Stimulated activated CD4-positive, alpha-beta T cell treated with anti-CD3 and anti-CD28 coated beads, TNF-alpha, amount 100 ng/mL, for 4 hours (primary cell): Measurements from ENCODE around the gene SMG5.
"Not testable (repeated sequence)": the region's sequence is repeated elsewhere in the genome, so short reads cannot be mapped to it uniquely, and the experiment has no call there.

Experiments used
- DNase-seq, 3 experiments: peaks; one replicate each; pipeline ENCODE4 v3.0.0-alpha.2; 2020; ENCODE audit warnings: low read depth in 3 of 3

Gene SMG5

GRCh38 chr1:156282479-156283222, at the start of gene SMG5:
Gene SMG5, minus strand, starts transcription at chr1:156282825. Its CDS starts 145 bp downstream, at chr1:156282680.
- peak; percentile 88 to 93 (median 92) for DNase-seq

GRCh38 chr1:156323179-156323578, 40.6 kb upstream of the SMG5 start:
- DNase-seq, result not testable (repeated sequence)

GRCh38 chr1:156320560-156320959, 37.9 kb upstream of the SMG5 start:
- no peak for DNase-seq

- DNase-seq, result no peak
Measured at GRCh38 chr1:156319664-156320063, 37.0 kb upstream of the SMG5 start.

GRCh38 chr1:156316909-156317308, 34.3 kb upstream of the SMG5 start:
- DNase-seq, result no peak

- no peak for DNase-seq
Measured at GRCh38 chr1:156310962-156311361, 28.3 kb upstream of the SMG5 start.

- DNase-seq, result no peak
Measured at GRCh38 chr1:156308078-156308477, 25.5 kb upstream of the SMG5 start.

GRCh38 chr1:156305215-156305614, 22.6 kb upstream of the SMG5 start:
- no peak for DNase-seq

- DNase-seq, result no peak
Measured at GRCh38 chr1:156303241-156303640, 20.6 kb upstream of the SMG5 start.

- no peak for DNase-seq
Measured at GRCh38 chr1:156298852-156299357, 16.3 kb upstream of the SMG5 start, which contains the start of gene VHLL. Gene VHLL, minus strand, starts transcription at chr1:156299307. Its CDS starts 118 bp downstream, at chr1:156299189.

GRCh38 chr1:156295391-156295947, 12.8 kb upstream of the SMG5 start, which contains the start of gene GLMP:
Gene GLMP, minus strand, starts transcription at chr1:156295679. Its CDS starts 34 bp downstream, at chr1:156295645.
- DNase-seq, result no peak

- no peak for DNase-seq
Measured at GRCh38 chr1:156293895-156294294, 11.3 kb upstream of the SMG5 start.

- DNase-seq, result no peak
Measured at GRCh38 chr1:156293098-156293434, 10.4 kb upstream of the SMG5 start.

GRCh38 chr1:156291226-156292061, 8.8 kb upstream of the SMG5 start:
- DNase-seq, result no peak

GRCh38 chr1:156289857-156290256, 7.2 kb upstream of the SMG5 start:
- DNase-seq, result no peak

GRCh38 chr1:156286061-156286460, 3.4 kb upstream of the SMG5 start:
- no peak for DNase-seq

GRCh38 chr1:156285437-156285836, 2.8 kb upstream of the SMG5 start:
- no peak for DNase-seq

GRCh38 chr1:156284757-156285156, 2.1 kb upstream of the SMG5 start:
- no peak for DNase-seq

GRCh38 chr1:156284112-156284511, 1.5 kb upstream of the SMG5 start, which contains the start of gene TMEM79:
Gene TMEM79, plus strand, starts transcription at chr1:156284325. Its CDS starts 902 bp downstream, at chr1:156285227.
- DNase-seq, result no peak

GRCh38 chr1:156283521-156283920, 896 bp upstream of the SMG5 start:
- DNase-seq, result no peak

GRCh38 chr1:156281693-156282478, 739 bp downstream of the SMG5 start:
- no peak for DNase-seq
